ENCODE results near the gene EXOC7.

Gene EXOC7

GRCh38 chr17:76134911-76135809, 31.6 kb upstream of the EXOC7 start:
- no peaks in the 10 kb centered on the region for H3K9me3 ChIP-seq (replicated peaks in 1 of 11)
- H3K27me3 ChIP-seq = peaks cover 15 to 37% (median 19%) of the 10 kb centered on the region in 11 experiments
- TF ChIP-seq Cebpa-rat (IDR thresholded peaks at IDR 0.05) = no peak
- H3K4me1 ChIP-seq = peaks cover 16 to 61% (median 53%) of the 10 kb centered on the region in 10 experiments
- no peak overlapping the region for H3K4me3 ChIP-seq
- H3K9ac ChIP-seq = no peak overlapping the region
- no peak overlapping the region; a peak in 1 of 22 replicates for H3K27ac ChIP-seq
- no peaks in the 10 kb centered on the region for H3K36me3 ChIP-seq
- H4K20me1 ChIP-seq = no peaks in the 10 kb centered on the region
- H3K4me2 ChIP-seq = peak overlapping the region in 10 of 11 experiments; percentile 17 to 97 (median 86); a peak in 18 of 22 replicates

GRCh38 chr17:76132574-76133338, 29.2 kb upstream of the EXOC7 start:
- Histone ChIP-seq H3K4me3 (no peak overlapping the region), H3K9me3 (replicated peaks in 1 of 11) (no peaks in the 10 kb centered on the region), H3K27me3 (peaks cover 0 to 19% (median 0%) of the 10 kb centered on the region in 11 experiments; a peak in 5 of 22 replicates), H3K27ac (peak overlapping the region in 5 of 11 experiments; percentile 13 to 53 (median 30); a peak in 4 of 22 replicates), H3K4me2 (peak overlapping the region in 2 of 11 experiments; percentile 77 to 92; a peak in 3 of 22 replicates), H3K4me1 (peaks cover 14 to 54% (median 49%) of the 10 kb centered on the region in 10 experiments), H3K9ac (no peak overlapping the region), H3K36me3 (no peaks in the 10 kb centered on the region), H4K20me1 (no peaks in the 10 kb centered on the region)
- TF ChIP-seq Cebpa-rat (IDR thresholded peaks at IDR 0.05) = no peak

DNA sequence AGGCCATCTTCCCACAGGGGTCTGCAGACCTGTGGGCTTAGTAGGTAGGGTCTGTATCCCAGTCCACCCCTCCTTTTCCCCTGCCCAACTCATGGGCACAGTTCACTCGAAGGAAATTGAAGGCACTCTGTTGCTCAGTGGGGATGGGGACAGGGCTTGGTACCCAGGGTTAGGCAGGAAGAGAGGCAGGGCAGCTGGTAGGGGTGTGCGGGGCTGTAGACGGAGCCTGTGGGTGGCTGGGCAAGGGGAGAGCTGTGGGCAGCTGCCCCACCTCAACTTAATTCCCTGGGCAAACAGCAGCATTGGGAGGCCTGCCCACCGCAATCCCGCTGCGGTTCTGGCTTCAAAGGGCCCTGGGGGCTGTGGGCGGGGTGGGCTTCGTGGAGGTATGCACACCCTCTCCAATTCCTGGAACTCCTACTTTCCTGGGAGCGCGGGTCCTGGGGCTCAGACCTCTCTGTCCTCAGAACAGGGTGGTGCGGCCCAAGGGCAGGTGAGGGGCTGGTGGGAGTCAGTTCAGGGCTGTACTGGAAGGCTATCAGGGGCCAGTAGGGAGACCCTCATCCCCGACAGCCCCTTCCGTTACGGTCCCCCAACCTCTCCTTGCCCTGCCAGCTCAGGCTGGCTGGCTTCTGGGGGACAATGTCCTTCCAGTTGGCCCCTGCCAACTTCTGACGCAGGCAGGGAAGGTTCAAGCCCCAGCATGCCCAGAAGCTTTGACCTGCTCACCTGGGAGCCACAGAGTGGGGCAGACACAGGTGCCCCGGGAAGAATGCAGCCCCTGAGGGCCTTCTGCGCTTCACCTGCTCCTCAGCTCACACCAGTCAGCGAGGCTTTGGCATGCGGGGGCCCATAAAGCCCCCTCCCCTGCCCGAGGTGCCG, 28.3 kb upstream of the EXOC7 start:
- Histone ChIP-seq H3K9ac (no peak overlapping the region), H3K36me3 (no peaks in the 10 kb centered on the region), H3K27me3 (peaks cover 0 to 11% (median 0%) of the 10 kb centered on the region in 11 experiments; a peak in 4 of 22 replicates), H3K9me3 (replicated peaks in 1 of 11) (no peaks in the 10 kb centered on the region), H4K20me1 (no peaks in the 10 kb centered on the region), H3K4me3 (no peak overlapping the region), H3K4me1 (peaks cover 6 to 54% (median 47%) of the 10 kb centered on the region in 10 experiments; a peak in 19 of 20 replicates), H3K27ac (no peak overlapping the region), H3K4me2 (no peak overlapping the region)
- TF ChIP-seq Cebpa-rat (IDR thresholded peaks at IDR 0.05) = no peak

DNA sequence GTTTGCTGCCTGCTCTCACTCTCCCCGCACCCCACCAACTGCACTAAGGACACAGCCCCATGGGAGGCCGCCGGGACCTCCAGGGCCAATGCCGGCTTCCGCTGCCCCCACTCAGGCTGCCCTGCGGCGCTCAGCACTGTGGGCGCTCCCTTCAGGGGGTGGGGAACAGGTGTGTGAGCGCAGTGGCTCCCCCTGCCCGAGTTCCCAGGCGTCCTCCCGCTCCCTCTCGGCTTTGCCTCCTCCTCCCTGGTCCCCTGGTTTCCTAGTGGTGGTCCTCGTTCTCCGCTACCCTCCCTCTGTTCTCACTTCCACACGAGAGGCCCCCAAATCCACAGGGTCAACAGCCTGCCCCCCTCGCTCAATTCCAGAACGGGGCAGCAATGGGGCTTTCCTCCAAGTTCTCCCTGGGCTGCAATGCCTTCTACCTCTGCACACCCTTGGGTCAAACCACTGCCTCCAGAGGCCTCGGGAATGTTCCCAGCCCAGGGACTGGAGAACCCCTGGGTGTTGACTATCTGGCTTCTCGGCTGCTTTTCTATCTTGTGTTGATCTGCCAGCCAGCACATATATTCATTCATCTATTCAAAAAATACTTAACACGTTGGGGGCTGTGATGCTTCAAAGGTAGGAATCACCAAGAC, 27.6 kb upstream of the EXOC7 start:
- Histone ChIP-seq H3K27ac (no peak overlapping the region), H4K20me1 (no peaks in the 10 kb centered on the region), H3K4me3 (no peak overlapping the region), H3K9ac (no peak overlapping the region), H3K36me3 (no peaks in the 10 kb centered on the region), H3K9me3 (replicated peaks in 1 of 11) (no peaks in the 10 kb centered on the region), H3K4me1 (peaks cover 6 to 49% (median 40%) of the 10 kb centered on the region in 10 experiments; a peak in 18 of 20 replicates), H3K27me3 (0 out of 22 replicates have a peak, but pooled peaks cover 0 to 4% (median 0%) of the 10 kb centered on the region in 11 experiments), H3K4me2 (no peak overlapping the region)
- no peak for TF ChIP-seq Cebpa-rat (IDR thresholded peaks at IDR 0.05)

- Histone ChIP-seq H3K27ac (no peak overlapping the region), H3K4me3 (no peak overlapping the region), H3K9ac (no peak overlapping the region), H3K27me3 (no peaks in the 10 kb centered on the region), H3K36me3 (no peaks in the 10 kb centered on the region), H3K4me2 (no peak overlapping the region), H4K20me1 (no peaks in the 10 kb centered on the region), H3K4me1 (peaks cover 6 to 42% (median 33%) of the 10 kb centered on the region in 10 experiments; a peak in 18 of 20 replicates), H3K9me3 (replicated peaks in 1 of 11) (no peaks in the 10 kb centered on the region)
- no peak for TF ChIP-seq Cebpa-rat (IDR thresholded peaks at IDR 0.05)
Measured at GRCh38 chr17:76130473-76130872, 26.9 kb upstream of the EXOC7 start.

DNA sequence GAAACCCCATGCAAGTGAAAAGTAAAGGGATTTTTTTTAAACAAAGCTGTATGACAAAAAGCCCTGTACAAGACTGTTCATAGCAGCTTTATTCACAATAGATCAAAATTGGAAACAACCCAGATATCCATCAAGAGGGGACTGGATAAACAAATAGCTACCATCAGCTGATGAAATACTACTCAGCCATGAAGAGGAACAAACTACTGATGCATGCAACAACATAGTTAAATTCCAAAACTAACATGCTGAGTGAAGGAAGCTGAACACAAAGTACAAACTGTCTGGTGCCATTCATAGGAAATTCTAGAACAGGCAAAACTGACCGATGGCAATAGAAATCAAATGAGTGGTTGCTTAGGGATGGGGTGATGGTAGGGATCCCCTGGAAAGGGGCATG, 22.3 kb upstream of the EXOC7 start:
- H3K9me3 ChIP-seq (replicated peaks in 1 of 11) = no peaks in the 10 kb centered on the region
- no peak overlapping the region for H3K4me2 ChIP-seq
- no peak overlapping the region for H3K27ac ChIP-seq
- H3K9ac ChIP-seq = no peak overlapping the region
- H3K27me3 ChIP-seq = no peaks in the 10 kb centered on the region
- H3K36me3 ChIP-seq = no peaks in the 10 kb centered on the region
- no peak for TF ChIP-seq Cebpa-rat (IDR thresholded peaks at IDR 0.05)
- no peak overlapping the region for H3K4me3 ChIP-seq
- peaks cover 14 to 44% (median 26%) of the 10 kb centered on the region in 10 experiments for H3K4me1 ChIP-seq
- H4K20me1 ChIP-seq = no peaks in the 10 kb centered on the region

DNA sequence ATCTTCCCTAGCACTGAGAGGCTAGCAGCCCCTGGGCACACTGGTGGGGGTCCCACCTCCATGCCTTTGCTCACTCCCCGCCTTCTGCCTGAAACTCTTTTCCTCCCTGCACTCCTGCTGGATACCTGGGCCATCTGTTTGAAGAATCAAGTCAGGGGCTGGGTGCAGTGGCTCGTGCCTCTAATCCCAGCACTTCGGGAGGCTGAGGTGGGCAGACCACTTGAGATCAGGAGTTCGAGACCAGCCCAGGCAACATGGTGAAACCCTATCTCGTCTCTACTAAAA, 21.7 kb upstream of the EXOC7 start:
- Histone ChIP-seq H3K4me2 (no peak overlapping the region), H3K36me3 (no peaks in the 10 kb centered on the region), H4K20me1 (no peaks in the 10 kb centered on the region), H3K4me3 (no peak overlapping the region), H3K9me3 (replicated peaks in 1 of 11) (no peaks in the 10 kb centered on the region), H3K4me1 (peaks cover 14 to 49% (median 32%) of the 10 kb centered on the region in 10 experiments), H3K9ac (no peak overlapping the region), H3K27me3 (no peaks in the 10 kb centered on the region), H3K27ac (no peak overlapping the region)
- no peak for TF ChIP-seq Cebpa-rat (IDR thresholded peaks at IDR 0.05)

GRCh38 chr17:76124582-76125390, 21.2 kb upstream of the EXOC7 start:
- Histone ChIP-seq H3K4me2 (no peak overlapping the region), H3K36me3 (no peaks in the 10 kb centered on the region), H3K27ac (no peak overlapping the region), H3K4me1 (peaks cover 14 to 55% (median 37%) of the 10 kb centered on the region in 10 experiments), H3K9ac (no peak overlapping the region), H3K4me3 (no peak overlapping the region), H4K20me1 (no peaks in the 10 kb centered on the region), H3K9me3 (replicated peaks in 1 of 11) (no peaks in the 10 kb centered on the region), H3K27me3 (no peaks in the 10 kb centered on the region)
- TF ChIP-seq Cebpa-rat (IDR thresholded peaks at IDR 0.05) = no peak

Measured in BLaER1 treated with 17β-estradiol and CSF1 and Interleukin-3, amounts not matched to agents 10 nM and 100 nM (cell line).